Activated naive CD8-positive, alpha-beta T cell treated with anti-CD3 and anti-CD28 coated beads for 36 hours (primary cell): ENCODE measurements around the gene FZR1. TPM values are rescaled to one million over a fixed set of nuclear protein-coding genes. Genes with fewer than 3 reads are reported as not detected.
A peak's percentile ranks its signal among the peaks of the same experiment; 100 is the strongest.
"Not testable (repeated sequence)": the region's sequence is repeated elsewhere in the genome, so short reads cannot be mapped to it uniquely, and the experiment has no call there.

Source experiments
- DNase-seq: peaks from one replicate; pipeline ENCODE4 v3.0.0; 2021
- H3K27ac Mint-ChIP-seq: one replicate; pipeline ENCODE4 v1.8.0; 2022; ENCODE audit warnings: mild to moderate bottlenecking, moderate library complexity, mixed read lengths
- H3K27me3 Mint-ChIP-seq: one replicate; pipeline ENCODE4 v1.8.0; 2022; ENCODE audit warnings: mild to moderate bottlenecking, mixed read lengths
- H3K36me3 Mint-ChIP-seq: one replicate; pipeline ENCODE4 v1.8.0; 2021; ENCODE audit warnings: mild to moderate bottlenecking, mixed read lengths
- H3K4me1 Mint-ChIP-seq: one replicate; pipeline ENCODE4 v1.8.0; 2021; ENCODE audit warnings: mixed read lengths
- H3K4me3 Mint-ChIP-seq: one replicate; pipeline ENCODE4 v1.8.0; 2022; ENCODE audit warnings: mild to moderate bottlenecking, moderate library complexity, mixed read lengths
- H3K9me3 Mint-ChIP-seq: one replicate; pipeline ENCODE4 v1.8.0; 2022; ENCODE audit warnings: mixed read lengths
- total RNA-seq, 2 experiments: library from RNA; stranded (reverse); gene quantifications; one replicate each; pipeline ENCODE4 v1.2.3, GENCODE V29; 2021

FZR1 gene
- total RNA-seq, 2 experiments from 2014 or later = 32.6 to 39.6 TPM

- Mint-ChIP-seq H3K36me3 (peaks cover 9% of the 10 kb centered on the region), H3K9me3 (no peaks in the 10 kb centered on the region), H3K27me3 (no peaks in the 10 kb centered on the region), H3K4me1 (peaks cover 3% of the 10 kb centered on the region), H3K4me3 (no peak overlapping the region), H3K27ac (no peak overlapping the region)
- no peak for DNase-seq
Observed at GRCh38 chr19:3524904-3525451, 18.9 kb downstream of the FZR1 start.

GRCh38 chr19:3526507-3527237 is 20.6 kb downstream of the FZR1 start:
- no peak for DNase-seq
- Mint-ChIP-seq H3K4me3 (no peak overlapping the region), H3K36me3 (peaks cover 9% of the 10 kb centered on the region), H3K27me3 (no peaks in the 10 kb centered on the region), H3K9me3 (no peaks in the 10 kb centered on the region), H3K4me1 (no peaks in the 10 kb centered on the region), H3K27ac (no peak overlapping the region)

- no peaks in the 10 kb centered on the region for H3K9me3 Mint-ChIP-seq
- H3K27me3 Mint-ChIP-seq = no peaks in the 10 kb centered on the region
- H3K36me3 Mint-ChIP-seq = peaks cover 6% of the 10 kb centered on the region
- no peak for DNase-seq
- no peaks in the 10 kb centered on the region for H3K4me1 Mint-ChIP-seq
- H3K4me3 Mint-ChIP-seq = no peak overlapping the region
- H3K27ac Mint-ChIP-seq = no peak overlapping the region
Observed at GRCh38 chr19:3527238-3527910, 21.3 kb downstream of the FZR1 start.

GRCh38 chr19:3528080-3528479 is 22.0 kb downstream of the FZR1 start:
- no peak overlapping the region for H3K4me3 Mint-ChIP-seq
- H3K27ac Mint-ChIP-seq = no peak overlapping the region
- no peaks in the 10 kb centered on the region for H3K27me3 Mint-ChIP-seq
- DNase-seq = no peak
- peaks cover 8% of the 10 kb centered on the region for H3K36me3 Mint-ChIP-seq
- H3K9me3 Mint-ChIP-seq = no peaks in the 10 kb centered on the region
- no peaks in the 10 kb centered on the region for H3K4me1 Mint-ChIP-seq

DNA sequence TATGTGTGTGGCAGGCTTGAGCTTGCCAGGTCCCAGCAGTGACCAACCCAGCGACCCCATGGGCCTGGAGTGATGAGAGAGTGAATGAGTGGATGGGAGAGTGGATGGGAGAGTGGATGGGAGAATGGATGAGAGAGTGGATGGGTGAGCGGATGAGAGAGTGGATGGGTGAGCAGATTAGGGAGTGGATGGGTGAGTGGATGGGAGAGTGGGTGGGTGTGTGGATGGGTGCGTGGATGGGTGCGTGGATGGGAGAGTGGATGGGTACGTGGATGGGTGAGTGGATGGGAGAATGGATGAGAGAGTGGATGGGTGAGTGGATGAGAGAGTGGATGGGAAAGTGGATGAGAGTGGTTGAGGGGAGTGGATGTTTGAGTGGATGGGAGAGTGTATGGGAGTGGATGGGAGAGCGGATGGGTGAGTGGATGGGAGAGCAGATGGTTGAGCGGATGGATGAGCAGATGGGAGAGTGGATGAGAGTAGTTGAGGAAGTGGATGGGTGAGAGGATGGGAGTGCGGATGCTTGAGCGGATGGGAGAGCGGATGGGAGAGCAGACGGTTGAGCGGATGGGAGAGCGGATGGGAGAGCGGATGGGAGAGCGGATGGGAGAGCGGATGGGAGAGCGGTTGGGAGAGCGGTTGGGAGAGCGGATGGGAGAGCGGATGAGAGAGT is 22.6 kb downstream of the FZR1 start:
- Mint-ChIP-seq H3K27me3 (no peaks in the 10 kb centered on the region), H3K4me3 (no peak overlapping the region), H3K27ac (no peak overlapping the region), H3K36me3 (peaks cover 8% of the 10 kb centered on the region), H3K9me3 (no peaks in the 10 kb centered on the region), H3K4me1 (no peaks in the 10 kb centered on the region)
- no peak for DNase-seq

GRCh38 chr19:3529299-3529698 is 23.2 kb downstream of the FZR1 start:
- H3K4me3 Mint-ChIP-seq, H3K36me3 Mint-ChIP-seq, H3K4me1 Mint-ChIP-seq, H3K27me3 Mint-ChIP-seq, H3K9me3 Mint-ChIP-seq, DNase-seq, H3K27ac Mint-ChIP-seq: not testable (repeated sequence)

DNA sequence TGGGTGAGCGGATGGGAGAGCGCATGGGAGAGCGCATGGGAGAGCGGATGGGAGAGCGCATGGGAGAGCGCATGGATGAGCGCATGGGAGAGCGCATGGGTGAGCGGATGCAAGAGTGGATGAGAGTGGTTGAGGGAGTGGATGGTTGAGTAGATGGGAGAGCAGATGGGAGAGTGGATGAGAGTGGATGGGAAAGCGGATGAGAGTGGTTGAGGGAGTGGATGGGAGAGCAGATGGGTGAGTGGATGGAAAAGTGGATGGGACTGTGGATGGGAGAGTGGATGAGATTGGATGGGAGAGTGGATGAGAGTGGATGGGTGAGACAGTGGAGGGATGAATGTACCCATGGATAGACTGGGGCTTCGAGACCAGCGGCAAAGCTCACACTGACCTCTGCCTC is 24.3 kb downstream of the FZR1 start:
- no peaks in the 10 kb centered on the region for H3K4me1 Mint-ChIP-seq
- no peaks in the 10 kb centered on the region for H3K27me3 Mint-ChIP-seq
- H3K4me3 Mint-ChIP-seq = no peak overlapping the region
- H3K9me3 Mint-ChIP-seq = no peaks in the 10 kb centered on the region
- H3K36me3 Mint-ChIP-seq = peaks cover 8% of the 10 kb centered on the region
- no peak overlapping the region for H3K27ac Mint-ChIP-seq
- no peak for DNase-seq

DNA sequence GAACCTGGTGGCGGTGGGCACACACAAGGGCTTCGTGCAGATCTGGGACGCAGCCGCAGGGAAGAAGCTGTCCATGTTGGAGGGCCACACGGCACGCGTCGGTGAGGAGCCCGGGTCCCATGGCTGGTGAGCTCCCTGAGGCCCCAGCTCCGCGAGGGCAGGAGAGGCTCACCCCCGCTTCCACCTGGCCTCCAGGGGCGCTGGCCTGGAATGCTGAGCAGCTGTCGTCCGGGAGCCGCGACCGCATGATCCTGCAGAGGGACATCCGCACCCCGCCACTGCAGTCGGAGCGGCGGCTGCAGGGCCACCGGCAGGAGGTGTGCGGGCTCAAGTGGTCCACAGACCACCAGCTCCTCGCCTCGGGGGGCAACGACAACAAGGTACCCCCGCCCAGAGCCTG is 25.6 kb downstream of the FZR1 start:
- no peaks in the 10 kb centered on the region for H3K27me3 Mint-ChIP-seq
- H3K36me3 Mint-ChIP-seq = peaks cover 8% of the 10 kb centered on the region
- no peaks in the 10 kb centered on the region for H3K9me3 Mint-ChIP-seq
- no peaks in the 10 kb centered on the region for H3K4me1 Mint-ChIP-seq
- no peak for DNase-seq
- no peak overlapping the region for H3K27ac Mint-ChIP-seq
- H3K4me3 Mint-ChIP-seq = no peak overlapping the region

DNA sequence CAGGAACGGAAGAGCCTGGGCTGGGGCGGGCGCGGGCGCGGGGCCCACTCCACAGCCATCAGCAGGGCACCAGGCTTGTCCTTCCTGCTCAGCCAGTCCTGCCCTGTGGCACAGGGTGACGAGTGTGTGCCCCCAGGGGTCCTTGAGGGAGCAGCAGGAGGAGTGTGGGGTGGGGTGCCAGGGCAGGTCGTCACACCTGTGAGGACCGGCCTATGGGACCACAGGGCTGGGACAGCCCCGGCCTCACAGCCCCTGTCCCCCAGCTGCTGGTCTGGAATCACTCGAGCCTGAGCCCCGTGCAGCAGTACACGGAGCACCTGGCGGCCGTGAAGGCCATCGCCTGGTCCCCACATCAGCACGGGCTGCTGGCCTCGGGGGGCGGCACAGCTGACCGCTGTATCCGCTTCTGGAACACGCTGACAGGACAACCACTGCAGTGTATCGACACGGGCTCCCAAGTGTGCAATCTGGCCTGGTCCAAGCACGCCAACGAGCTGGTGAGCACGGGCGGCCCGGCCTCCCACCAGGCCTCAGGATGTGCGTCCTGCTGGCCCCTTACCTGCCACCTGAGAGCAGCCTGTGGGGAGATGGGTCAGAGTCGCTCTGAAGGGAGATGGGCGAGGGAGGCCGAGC is 26.2 kb downstream of the FZR1 start:
- Mint-ChIP-seq H3K27ac (no peak overlapping the region), H3K36me3 (peaks cover 6% of the 10 kb centered on the region), H3K4me3 (no peak overlapping the region), H3K9me3 (no peaks in the 10 kb centered on the region), H3K4me1 (no peaks in the 10 kb centered on the region), H3K27me3 (no peaks in the 10 kb centered on the region)
- no peak for DNase-seq

GRCh38 chr19:3533033-3533432 is 26.9 kb downstream of the FZR1 start:
- H3K4me1 Mint-ChIP-seq = no peaks in the 10 kb centered on the region
- no peak overlapping the region for H3K4me3 Mint-ChIP-seq
- H3K27me3 Mint-ChIP-seq = no peaks in the 10 kb centered on the region
- no peaks in the 10 kb centered on the region for H3K9me3 Mint-ChIP-seq
- peaks cover 8% of the 10 kb centered on the region for H3K36me3 Mint-ChIP-seq
- H3K27ac Mint-ChIP-seq = no peak overlapping the region
- no peak for DNase-seq

- H3K36me3 Mint-ChIP-seq = peaks cover 8% of the 10 kb centered on the region
- no peaks in the 10 kb centered on the region for H3K4me1 Mint-ChIP-seq
- H3K27ac Mint-ChIP-seq = no peak overlapping the region
- no peak for DNase-seq
- H3K9me3 Mint-ChIP-seq = no peaks in the 10 kb centered on the region
- H3K4me3 Mint-ChIP-seq = no peak overlapping the region
- no peaks in the 10 kb centered on the region for H3K27me3 Mint-ChIP-seq
Observed at GRCh38 chr19:3533563-3534216, 27.6 kb downstream of the FZR1 start.

DNA sequence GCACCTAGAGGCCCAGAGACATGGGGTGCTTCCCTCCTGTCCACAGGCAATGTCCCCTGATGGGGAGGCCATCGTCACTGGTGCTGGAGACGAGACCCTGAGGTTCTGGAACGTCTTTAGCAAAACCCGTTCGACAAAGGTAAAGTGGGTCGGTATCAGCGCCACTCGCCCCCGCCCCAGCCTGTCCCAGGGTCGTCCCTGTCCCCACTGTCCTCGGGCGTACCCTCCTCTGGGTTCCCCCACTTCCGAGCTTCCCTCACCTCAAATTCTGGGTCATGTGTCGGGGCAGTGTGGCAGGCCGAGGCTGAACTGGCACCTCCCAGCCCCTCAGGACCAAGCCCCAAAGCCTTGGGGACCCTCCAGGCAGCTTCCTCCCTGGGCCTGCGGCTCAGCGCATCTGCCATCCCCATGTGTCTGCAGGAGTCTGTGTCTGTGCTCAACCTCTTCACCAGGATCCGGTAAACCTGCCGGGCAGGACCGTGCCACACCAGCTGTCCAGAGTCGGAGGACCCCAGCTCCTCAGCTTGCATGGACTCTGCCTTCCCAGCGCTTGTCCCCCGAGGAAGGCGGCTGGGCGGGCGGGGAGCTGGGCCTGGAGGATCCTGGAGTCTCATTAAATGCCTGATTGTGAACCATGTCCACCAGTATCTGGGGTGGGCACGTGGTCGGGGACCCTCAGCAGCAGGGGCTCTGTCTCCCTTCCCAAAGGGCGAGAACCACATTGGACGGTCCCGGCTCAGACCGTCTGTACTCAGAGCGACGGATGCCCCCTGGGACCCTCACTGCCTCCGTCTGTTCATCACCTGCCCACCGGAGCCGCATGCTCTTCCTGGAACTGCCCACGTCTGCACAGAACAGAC is 28.5 kb downstream of the FZR1 start:
- H3K4me3 Mint-ChIP-seq = no peak overlapping the region
- no peak for DNase-seq
- no peaks in the 10 kb centered on the region for H3K9me3 Mint-ChIP-seq
- H3K36me3 Mint-ChIP-seq = peaks cover 12% of the 10 kb centered on the region
- H3K4me1 Mint-ChIP-seq = no peaks in the 10 kb centered on the region
- peak overlapping the region; percentile 3 for H3K27ac Mint-ChIP-seq
- H3K27me3 Mint-ChIP-seq = no peaks in the 10 kb centered on the region

GRCh38 chr19:3535235-3535535 is 29.1 kb downstream of the FZR1 start:
- Mint-ChIP-seq H3K27me3 (no peaks in the 10 kb centered on the region), H3K4me1 (no peaks in the 10 kb centered on the region), H3K9me3 (no peaks in the 10 kb centered on the region), H3K4me3 (no peak overlapping the region), H3K36me3 (peaks cover 16% of the 10 kb centered on the region), H3K27ac (no peak overlapping the region)
- no peak for DNase-seq

DNA sequence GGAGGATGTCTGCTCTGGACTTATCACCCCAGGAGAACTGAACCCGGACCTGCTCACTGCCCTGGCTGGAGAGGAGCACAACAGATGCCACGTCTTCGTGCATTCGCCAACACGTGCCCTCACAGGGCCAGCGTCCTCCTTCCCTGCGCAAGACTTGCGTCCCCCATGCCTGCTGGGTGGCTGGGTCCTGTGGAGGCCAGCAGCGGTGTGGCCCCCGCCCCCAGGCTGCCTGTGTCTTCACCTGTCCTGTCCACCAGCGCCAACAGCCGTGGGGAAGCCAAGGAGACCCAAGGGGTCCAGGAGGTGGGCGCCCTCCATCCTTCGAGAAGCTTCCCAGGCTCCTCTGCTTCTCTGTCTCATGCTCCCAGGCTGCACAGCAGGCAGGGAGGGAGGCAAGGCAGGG is 29.5 kb downstream of the FZR1 start:
- Mint-ChIP-seq H3K9me3 (no peaks in the 10 kb centered on the region), H3K4me1 (no peaks in the 10 kb centered on the region), H3K36me3 (peaks cover 16% of the 10 kb centered on the region), H3K27ac (no peak overlapping the region), H3K4me3 (no peak overlapping the region), H3K27me3 (no peaks in the 10 kb centered on the region)
- no peak for DNase-seq
